Neural cell (in vitro differentiated cells): Measurements from ENCODE around the gene GMIP. TPM values are rescaled to one million over a fixed set of nuclear protein-coding genes. Genes with fewer than 3 reads are reported as not detected.

ENCODE experiments used
- H2AFZ ChIP-seq: fragments of 200-600, 300-800 bp; sonication (generic), shearing (Covaris generic); 2 replicates; pipeline ENCODE4 v1.6.0; 2014; ENCODE audit warnings: low read depth, mild to moderate bottlenecking, antibody characterized with exemption, low read length, moderate library complexity
- H3F3A ChIP-seq: fragments of 200-600 bp; shearing (Covaris generic); 2 replicates; pipeline ENCODE4 v1.6.1; 2016; ENCODE audit warnings: mild to moderate bottlenecking, moderate library complexity, mixed read lengths, antibody characterized with exemption, low read length; ENCODE audit not compliant: insufficient read depth, poor library complexity, severe bottlenecking
- H3K27ac ChIP-seq: fragments of 200-600, 300-800 bp; sonication (generic), shearing (Covaris generic); 2 replicates; pipeline ENCODE4 v1.5.1; 2014; ENCODE audit warnings: mild to moderate bottlenecking, low read length, moderate library complexity
- H3K27me3 ChIP-seq: fragments of 300-800, 200-600 bp; sonication (generic), shearing (Covaris generic); 2 replicates; pipeline ENCODE4 v1.6.0; 2014; ENCODE audit warnings: mild to moderate bottlenecking, low read depth, low read length, moderate library complexity; ENCODE audit not compliant: insufficient read depth
- H3K36me3 ChIP-seq: fragments of 300-800, 200-600 bp; sonication (generic), shearing (Covaris generic); 2 replicates; pipeline ENCODE4 v1.5.1; 2014; ENCODE audit warnings: mild to moderate bottlenecking, antibody characterized with exemption, low read length, moderate library complexity; ENCODE audit not compliant: insufficient read depth
- H3K4me2 ChIP-seq: fragments of 300-800, 200-600 bp; sonication (generic), shearing (Covaris generic); 2 replicates; pipeline ENCODE4 v1.6.0; 2014; ENCODE audit warnings: mild to moderate bottlenecking, low read length
- H3K4me3 ChIP-seq: fragments of 300-800, 200-600 bp; sonication (generic), shearing (Covaris generic); 2 replicates; pipeline ENCODE4 v1.5.1; 2014; ENCODE audit warnings: mild to moderate bottlenecking, low read length, moderate library complexity
- H3K79me2 ChIP-seq: fragments of 200-600 bp; shearing (Covaris generic); replicated peaks from 2 replicates; pipeline ENCODE4 v1.6.0; 2014; ENCODE audit warnings: mild to moderate bottlenecking, low read length, moderate library complexity; ENCODE audit not compliant: insufficient read depth
- H3K9ac ChIP-seq: fragments of 300-800, 200-600 bp; sonication (generic), shearing (Covaris generic); 2 replicates; pipeline ENCODE4 v1.6.1; 2016; ENCODE audit warnings: mild to moderate bottlenecking, low read length, mixed read lengths
- H3K9me2 ChIP-seq: fragments of 200-600 bp; shearing (Covaris generic); 2 replicates; pipeline ENCODE4 v1.6.1; 2016; ENCODE audit warnings: mild to moderate bottlenecking, low read length, mixed read lengths; ENCODE audit not compliant: insufficient read depth
- H3K9me3 ChIP-seq: fragments of 200-600, 300-800 bp; sonication (generic), shearing (Covaris generic); 2 replicates; pipeline ENCODE4 v1.6.1; 2016; ENCODE audit warnings: mild to moderate bottlenecking, mixed run types, low read length, moderate library complexity, mixed read lengths
- H4K20me1 ChIP-seq: fragments of 200-600 bp; shearing (Covaris generic); 2 replicates; pipeline ENCODE4 v1.6.1; 2016; ENCODE audit warnings: mild to moderate bottlenecking, mixed run types; ENCODE audit not compliant: insufficient read depth
- CTCF ChIP-seq: fragments of 450-650 bp; IDR thresholded peaks from 2 replicates; pipeline ENCODE4 v1.5.1; 2014; ENCODE audit warnings: antibody characterized with exemption, mild to moderate bottlenecking, moderate library complexity; ENCODE audit not compliant: poor library complexity, severe bottlenecking
- EP300 ChIP-seq: fragments of 450-650 bp; conservative IDR thresholded peaks from 2 replicates; pipeline ENCODE4 v1.6.1; 2014; ENCODE audit warnings: antibody characterized with exemption, mild to moderate bottlenecking, moderate library complexity; ENCODE audit not compliant: poor library complexity, severe bottlenecking
- EZH2 ChIP-seq: fragments of 200-600, 300-800 bp; shearing (Covaris generic), sonication (generic); IDR thresholded peaks from 2 replicates; pipeline ENCODE4 v1.6.1; 2014; ENCODE audit warnings: antibody characterized with exemption, low read length, borderline replicate concordance, mild to moderate bottlenecking; ENCODE audit not compliant: insufficient read depth, poor library complexity, severe bottlenecking
- MXI1 ChIP-seq: fragments of 450-650 bp; conservative IDR thresholded peaks from 2 replicates; pipeline ENCODE4 v1.6.1; 2014; ENCODE audit warnings: antibody characterized with exemption, mild to moderate bottlenecking; ENCODE audit not compliant: poor library complexity, severe bottlenecking
- POLR2AphosphoS5 ChIP-seq: IDR thresholded peaks from 2 replicates; pipeline ENCODE4 v1.6.1; 2012
- RAD21 ChIP-seq: fragments of 450-650 bp; conservative IDR thresholded peaks from 2 replicates; pipeline ENCODE4 v1.6.1; 2014; ENCODE audit warnings: antibody characterized with exemption, mild to moderate bottlenecking, moderate library complexity
- REST ChIP-seq: IDR thresholded peaks from 2 replicates; pipeline ENCODE4 v1.6.1; 2012; ENCODE audit warnings: borderline replicate concordance
- SMC3 ChIP-seq: fragments of 450-650 bp; conservative IDR thresholded peaks from 2 replicates; pipeline ENCODE4 v1.6.1; 2014; ENCODE audit warnings: antibody characterized with exemption, mild to moderate bottlenecking, moderate library complexity; ENCODE audit not compliant: poor library complexity
- TAF1 ChIP-seq: IDR thresholded peaks from 2 replicates; pipeline ENCODE4 v1.6.1; 2012; ENCODE audit warnings: low read depth
- polyA plus RNA-seq: library from polyadenylated mRNA; depleted of rRNA; stranded (reverse); fragments of >200 nt; gene quantifications from 2 replicates; pipeline ENCODE4 v1.2.3, GENCODE V29; 2014

The GMIP gene
- polyA plus RNA-seq, 1 donor from 2014 or later = 18.4 TPM

- Histone ChIP-seq H3F3A (no peaks in the 10 kb centered on the region), H3K9me2 (no peaks in the 10 kb centered on the region), H3K36me3 (no peaks in the 10 kb centered on the region), H3K79me2 (no peaks in the 10 kb centered on the region), H3K4me2 (no peak overlapping the region), H2AFZ (no peak overlapping the region), H4K20me1 (no peaks in the 10 kb centered on the region), H3K9me3 (no peaks in the 10 kb centered on the region), H3K27ac (no peak overlapping the region), H3K27me3 (no peaks in the 10 kb centered on the region), H3K9ac (no peak overlapping the region), H3K4me3 (no peak overlapping the region)
- TF ChIP-seq CTCF (no peak), REST (no peak), EZH2 (no peak), RAD21 (no peak), POLR2AphosphoS5 (no peak), EP300 (no peak), MXI1 (no peak)
Measured at GRCh38 chr19:19652482-19653295, 9.2 kb upstream of the GMIP start.

GRCh38 chr19:19651076-19651475 lies 7.6 kb upstream of the GMIP start:
- Histone ChIP-seq H3K27ac (no peak overlapping the region), H3K4me2 (no peak overlapping the region), H3K79me2 (no peaks in the 10 kb centered on the region), H3K9me2 (no peaks in the 10 kb centered on the region), H3F3A (no peaks in the 10 kb centered on the region), H3K9me3 (no peaks in the 10 kb centered on the region), H3K36me3 (no peaks in the 10 kb centered on the region), H2AFZ (no peak overlapping the region), H3K4me3 (no peak overlapping the region), H4K20me1 (no peaks in the 10 kb centered on the region), H3K9ac (no peak overlapping the region), H3K27me3 (no peaks in the 10 kb centered on the region)
- TF ChIP-seq TAF1 = no peak
- no peak for TF ChIP-seq RAD21
- TF ChIP-seq SMC3 = no peak
- no peak for TF ChIP-seq POLR2AphosphoS5
